Gastroesophageal sphincter (tissue), 4 donors: Measurements from ENCODE around the gene DNMT1. TPM values are rescaled to one million over a fixed set of nuclear protein-coding genes. Genes with fewer than 3 reads are reported as not detected.

ENCODE experiments used
- ATAC-seq: fragments of 150-250 bp; one replicate; pipeline ENCODE4 v1.9.1; 2016; ENCODE audit warnings: mild to moderate bottlenecking, moderate library complexity
- H3K27ac ChIP-seq, 4 donors: fragments of 200-600 bp; sonication (generic) in 3 of 4; 1 replicate in 3 of 4; 2 replicates in 1 of 4; pipeline ENCODE4 v1.5.1; 2016 to 2019
- H3K27me3 ChIP-seq: fragments of 200-600 bp; sonication (generic); one replicate; pipeline ENCODE4 v1.5.1; 2019
- H3K36me3 ChIP-seq, 2 donors: fragments of 200-600 bp; sonication (generic); one replicate each; pipeline ENCODE4 v1.5.1; 2019; ENCODE audit warnings: control low read depth in 1 of 2
- H3K4me1 ChIP-seq, 3 donors: fragments of 200-600 bp; sonication (generic); 1 replicate in 2 of 3; 2 replicates in 1 of 3; pipeline ENCODE4 v1.5.1; 2016 to 2019; ENCODE audit warnings: control low read depth in 2 of 3
- H3K4me3 ChIP-seq, 2 donors: fragments of 200-600 bp; sonication (generic); one replicate each; pipeline ENCODE4 v1.5.1; 2019; ENCODE audit warnings: mild to moderate bottlenecking in 1 of 2, moderate library complexity in 1 of 2
- H3K9me3 ChIP-seq, 3 donors: fragments of 200-600 bp; sonication (generic); one replicate each; pipeline ENCODE4 v1.5.1; 2017 to 2019; ENCODE audit warnings: control low read depth in 2 of 3
- EP300 ChIP-seq: sonication (generic); formaldehyde crosslinking; IDR thresholded peaks from one replicate; pipeline ENCODE4 v1.6.1; 2017; ENCODE audit warnings: antibody characterized with exemption, mild to moderate bottlenecking
- POLR2A ChIP-seq, 2 donors: fragments of 450-650 bp; IDR thresholded peaks; one replicate each; pipeline ENCODE4 v1.6.1; 2017; ENCODE audit warnings: antibody characterized with exemption in 2 of 2, mild to moderate bottlenecking in 2 of 2, moderate library complexity in 1 of 2
- POLR2AphosphoS5 ChIP-seq: sonication (generic); formaldehyde crosslinking; IDR thresholded peaks from one replicate; pipeline ENCODE4 v1.6.1; 2017; ENCODE audit warnings: antibody characterized with exemption
- WGBS, 2 donors: methylation state at CpG; one replicate each; pipeline ENCODE4 v1.1.5; 2018; ENCODE audit warnings: low coverage in 1 of 2; 5-methylcytosine and 5-hydroxymethylcytosine counted together
- total RNA-seq, 4 donors: library from RNA; depleted of rRNA; stranded (reverse); fragments of >200 nt; gene quantifications; one replicate each; pipeline ENCODE4 v1.1.0, GENCODE V29; 2016
- TF ChIP-seq, protein P1 (sequence below), 4 experiments: fragments of 200-600 bp in 2 of 4; fragments of 450-650 bp in 2 of 4; sonication (generic) in 1 of 4; IDR thresholded peaks; one replicate each; pipeline ENCODE4 v1.5.1; 2017 to 2019; ENCODE audit warnings: antibody characterized with exemption in 4 of 4, mild to moderate bottlenecking in 2 of 4, moderate library complexity in 2 of 4

Gene DNMT1
- total RNA-seq, 4 donors from 2014 or later: 28.1 to 50.6 (median 38.1) TPM

DNA sequence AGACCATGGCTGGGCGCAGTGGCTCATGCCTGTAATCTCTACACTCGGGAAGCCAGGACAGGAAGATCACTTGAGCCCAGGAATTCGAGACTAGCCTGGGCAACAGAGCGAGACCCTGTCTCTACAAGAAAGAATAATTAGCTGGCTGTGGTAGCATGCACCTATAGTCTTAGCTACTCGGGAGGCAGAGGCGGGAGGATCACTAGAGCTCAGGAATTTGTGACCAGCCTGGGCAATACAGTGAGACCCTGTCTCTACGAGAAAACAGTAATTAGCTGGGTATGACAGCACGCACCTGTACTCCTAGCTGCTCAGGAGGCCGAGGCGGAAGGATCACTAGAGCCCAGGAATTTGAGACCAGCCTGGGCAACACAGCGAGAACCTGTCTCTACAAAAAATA is 7.4 kb downstream of the DNMT1 start:
- TF ChIP-seq EP300 (no peak), POLR2AphosphoS5 (no peak), POLR2A (IDR thresholded peaks at IDR 0.05) (no peak)
- TF ChIP-seq, protein P1, sequence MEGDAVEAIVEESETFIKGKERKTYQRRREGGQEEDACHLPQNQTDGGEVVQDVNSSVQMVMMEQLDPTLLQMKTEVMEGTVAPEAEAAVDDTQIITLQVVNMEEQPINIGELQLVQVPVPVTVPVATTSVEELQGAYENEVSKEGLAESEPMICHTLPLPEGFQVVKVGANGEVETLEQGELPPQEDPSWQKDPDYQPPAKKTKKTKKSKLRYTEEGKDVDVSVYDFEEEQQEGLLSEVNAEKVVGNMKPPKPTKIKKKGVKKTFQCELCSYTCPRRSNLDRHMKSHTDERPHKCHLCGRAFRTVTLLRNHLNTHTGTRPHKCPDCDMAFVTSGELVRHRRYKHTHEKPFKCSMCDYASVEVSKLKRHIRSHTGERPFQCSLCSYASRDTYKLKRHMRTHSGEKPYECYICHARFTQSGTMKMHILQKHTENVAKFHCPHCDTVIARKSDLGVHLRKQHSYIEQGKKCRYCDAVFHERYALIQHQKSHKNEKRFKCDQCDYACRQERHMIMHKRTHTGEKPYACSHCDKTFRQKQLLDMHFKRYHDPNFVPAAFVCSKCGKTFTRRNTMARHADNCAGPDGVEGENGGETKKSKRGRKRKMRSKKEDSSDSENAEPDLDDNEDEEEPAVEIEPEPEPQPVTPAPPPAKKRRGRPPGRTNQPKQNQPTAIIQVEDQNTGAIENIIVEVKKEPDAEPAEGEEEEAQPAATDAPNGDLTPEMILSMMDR (IDR thresholded peaks at IDR 0.05): no peak
- WGBS, 2 donors: 85 to 87% methylated on average over 6 to 9 of the region's 11 CpGs
- Histone ChIP-seq H3K9me3 (no peaks in the 10 kb centered on the region), H3K27ac (no peak overlapping the region), H3K4me3 (no peak overlapping the region), H3K4me1 (peaks cover 0 to 10% (median 0%) of the 10 kb centered on the region in 3 donors), H3K27me3 (no peaks in the 10 kb centered on the region), H3K36me3 (peaks cover 0 to 26% of the 10 kb centered on the region in 2 donors)
- no peak for ATAC-seq

- H3K27ac ChIP-seq: no peak overlapping the region
- no peak for TF ChIP-seq POLR2A (IDR thresholded peaks at IDR 0.05)
- TF ChIP-seq, protein P1 (IDR thresholded peaks at IDR 0.05): no peak
- TF ChIP-seq POLR2AphosphoS5: no peak
- TF ChIP-seq EP300: no peak
- H3K9me3 ChIP-seq: no peaks in the 10 kb centered on the region
- no peaks in the 10 kb centered on the region for H3K4me1 ChIP-seq
- H3K36me3 ChIP-seq: peaks cover 0 to 48% of the 10 kb centered on the region in 2 donors
- H3K27me3 ChIP-seq: no peaks in the 10 kb centered on the region
- ATAC-seq: no peak
- no peak overlapping the region for H3K4me3 ChIP-seq
- WGBS, 2 donors: 80 to 100% methylated on average over 1 of the region's 5 CpGs
Observed at GRCh38 chr19:10184636-10185035, 10.1 kb downstream of the DNMT1 start.

- Histone ChIP-seq H3K27me3 (no peaks in the 10 kb centered on the region), H3K9me3 (no peaks in the 10 kb centered on the region), H3K27ac (no peak overlapping the region), H3K4me3 (no peak overlapping the region), H3K4me1 (no peaks in the 10 kb centered on the region), H3K36me3 (peaks cover 0 to 55% of the 10 kb centered on the region in 2 donors)
- no peak for ATAC-seq
- 88 to 93% methylated on average over 2 to 3 of the region's 3 CpGs for WGBS, 2 donors
- TF ChIP-seq, protein P1 (IDR thresholded peaks at IDR 0.05): no peak
- no peak for TF ChIP-seq EP300
Observed at GRCh38 chr19:10183926-10184325, 10.8 kb downstream of the DNMT1 start.

GRCh38 chr19:10182847-10183246 is 11.9 kb downstream of the DNMT1 start:
- H3K4me3 ChIP-seq: no peak overlapping the region
- H3K27ac ChIP-seq: no peak overlapping the region
- TF ChIP-seq POLR2AphosphoS5 (no peak), EP300 (no peak), POLR2A (IDR thresholded peaks at IDR 0.05) (no peak)
- TF ChIP-seq, protein P1 (IDR thresholded peaks at IDR 0.05): no peak
- H3K27me3 ChIP-seq: no peaks in the 10 kb centered on the region
- no peaks in the 10 kb centered on the region for H3K9me3 ChIP-seq
- ATAC-seq: no peak
- WGBS, 2 donors: 70 to 82% methylated on average over 6 to 9 of the region's 10 CpGs
- H3K36me3 ChIP-seq: peaks cover 0 to 65% of the 10 kb centered on the region in 2 donors
- no peaks in the 10 kb centered on the region for H3K4me1 ChIP-seq

GRCh38 chr19:10182076-10182475 is 12.7 kb downstream of the DNMT1 start:
- H3K9me3 ChIP-seq: no peaks in the 10 kb centered on the region
- 69 to 75% methylated on average over 1 of the region's 1 CpG for WGBS, 2 donors
- H3K4me3 ChIP-seq: no peak overlapping the region
- no peak for ATAC-seq
- peaks cover 0 to 71% of the 10 kb centered on the region in 2 donors for H3K36me3 ChIP-seq
- H3K4me1 ChIP-seq: no peaks in the 10 kb centered on the region
- TF ChIP-seq POLR2A (IDR thresholded peaks at IDR 0.05): no peak
- TF ChIP-seq, protein P1 (IDR thresholded peaks at IDR 0.05): no peak
- no peak for TF ChIP-seq EP300
- TF ChIP-seq POLR2AphosphoS5: no peak
- H3K27ac ChIP-seq: no peak overlapping the region
- H3K27me3 ChIP-seq: no peaks in the 10 kb centered on the region
